SK-N-SH (cell line): ENCODE measurements around the gene CELF4. TPM values are rescaled to one million over a fixed set of nuclear protein-coding genes. Genes with fewer than 3 reads are reported as not detected.

ENCODE experiments used
- CTCF ChIA-PET: fragments of 300-600, 350-600 bp; formaldehyde crosslinking; extraction: SDS; loops from one replicate; lab custom pipeline; 2021; lab: Yijun Ruan, JAX
- POLR2A ChIA-PET: fragments of 350-600 bp; sonication (Branson Sonifier 250); formaldehyde crosslinking; extraction: SDS; loops from one replicate; lab custom pipeline; 2020; ENCODE audit warnings: antibody characterized with exemption, inconsistent platforms; lab: Yijun Ruan, JAX
- DNase-seq: peaks from one replicate; pipeline ENCODE4 v3.0.0; 2012
- H2AFZ ChIP-seq: fragments of 200-600 bp; sonication (generic); 2 replicates; pipeline ENCODE4 v1.8.1; 2016; ENCODE audit warnings: antibody characterized with exemption, mild to moderate bottlenecking, low read depth
- H3F3A ChIP-seq: fragments of 200-600 bp; sonication (generic); replicated peaks from 2 replicates; pipeline ENCODE3; 2016; ENCODE audit warnings: antibody characterized with exemption, mild to moderate bottlenecking; ENCODE audit not compliant: insufficient read depth
- H3K27ac ChIP-seq, 2 experiments: fragments of 200-500 bp in 1 of 2; fragments of 200-600 bp in 1 of 2; sonication (Bioruptor generic) in 1 of 2; sonication (generic), shearing (Covaris generic) in 1 of 2; 2 replicates each; pipeline versions ENCODE4 v1.5.1 to v1.6.1; 2014 to 2016; ENCODE audit warnings: low read depth in 2 of 2, inconsistent platforms in 1 of 2, low read length in 1 of 2, mild to moderate bottlenecking in 1 of 2, mixed read lengths in 1 of 2
- H3K27me3 ChIP-seq: fragments of 200-600 bp; sonication (generic), shearing (Covaris generic); 2 replicates; pipeline ENCODE4 v1.6.1; 2016; ENCODE audit warnings: mixed run types; ENCODE audit not compliant: insufficient read depth
- H3K36me3 ChIP-seq, 2 experiments: fragments of 200-500 bp in 1 of 2; fragments of 200-600 bp in 1 of 2; sonication (Bioruptor generic) in 1 of 2; sonication (generic) in 1 of 2; replicated peaks in 1 of 2; 2 replicates each; pipeline versions ENCODE3 to v1.5.1; 2014 to 2016; ENCODE audit warnings: low read length in 1 of 2, mild to moderate bottlenecking in 1 of 2; ENCODE audit not compliant: insufficient read depth in 2 of 2, control insufficient read depth in 1 of 2
- H3K4me1 ChIP-seq, 2 experiments: fragments of 200-500 bp in 1 of 2; fragments of 200-600 bp in 1 of 2; sonication (Bioruptor generic) in 1 of 2; sonication (generic), shearing (Covaris generic) in 1 of 2; 2 replicates each; pipeline versions ENCODE4 v1.5.1 to v1.6.1; 2014 to 2016; ENCODE audit warnings: low read depth in 1 of 2, low read length in 1 of 2, mixed run types in 1 of 2; ENCODE audit not compliant: insufficient read depth in 2 of 2, control insufficient read depth in 1 of 2
- H3K4me2 ChIP-seq: fragments of 200-600 bp; sonication (generic), shearing (Covaris generic); 2 replicates; pipeline ENCODE4 v1.6.1; 2017; ENCODE audit warnings: mixed run types
- H3K4me3 ChIP-seq, 2 experiments: fragments of 200-500 bp in 1 of 2; fragments of 200-600 bp in 1 of 2; sonication (Bioruptor generic) in 1 of 2; sonication (generic), shearing (Covaris generic) in 1 of 2; 2 replicates each; pipeline versions ENCODE4 v1.5.1 to v1.8.1; 2014 to 2016; ENCODE audit warnings: low read depth in 2 of 2, inconsistent platforms in 1 of 2, low read length in 1 of 2, mild to moderate bottlenecking in 1 of 2, mixed read lengths in 1 of 2, moderate library complexity in 1 of 2
- H3K79me2 ChIP-seq: fragments of 200-600 bp; sonication (generic); 2 replicates; pipeline ENCODE4 v1.8.1; 2017; ENCODE audit warnings: mild to moderate bottlenecking; ENCODE audit not compliant: insufficient read depth
- H3K9ac ChIP-seq: fragments of 200-600 bp; sonication (generic); 2 replicates; pipeline ENCODE4 v1.6.1; 2017; ENCODE audit warnings: mixed run types
- H3K9me2 ChIP-seq: fragments of 200-600 bp; sonication (generic); 2 replicates; pipeline ENCODE4 v1.6.1; 2017; ENCODE audit warnings: mixed run types
- H3K9me3 ChIP-seq: fragments of 200-600 bp; sonication (generic); 2 replicates; pipeline ENCODE4 v1.6.1; 2017; ENCODE audit warnings: mixed run types, mild to moderate bottlenecking, moderate library complexity
- H4K20me1 ChIP-seq: fragments of 200-600 bp; sonication (generic); 2 replicates; pipeline ENCODE4 v1.6.1; 2017; ENCODE audit warnings: mild to moderate bottlenecking, mixed run types; ENCODE audit not compliant: insufficient read depth
- CHD2 ChIP-seq: fragments of 150-350 bp; IDR thresholded peaks from 2 replicates; pipeline ENCODE4 v1.6.1; 2018; ENCODE audit warnings: low read length; ENCODE audit not compliant: partially characterized antibody
- ELF1 ChIP-seq: IDR thresholded peaks from 2 replicates; pipeline ENCODE4 v1.4.0; 2012
- EP300 ChIP-seq, 2 experiments: IDR thresholded peaks; 2 replicates each; pipeline versions ENCODE4 v1.4.0 to v1.6.1; 2012; ENCODE audit warnings: borderline replicate concordance in 1 of 2, low read depth in 1 of 2, low read length in 1 of 2
- FOXJ3 ChIP-seq: sonication (generic); formaldehyde crosslinking; IDR thresholded peaks from 2 replicates; pipeline ENCODE4 v1.5.1; 2020; ENCODE audit warnings: mild to moderate bottlenecking, missing genetic modification reagents
- GABPA ChIP-seq: IDR thresholded peaks from 2 replicates; pipeline ENCODE4 v1.4.0; 2012; ENCODE audit warnings: low read depth, mild to moderate bottlenecking
- GATA2 ChIP-seq: sonication (generic); formaldehyde crosslinking; IDR thresholded peaks from 2 replicates; pipeline ENCODE4 v1.5.0; 2020; ENCODE audit warnings: mild to moderate bottlenecking, missing genetic modification reagents
- JUND ChIP-seq: IDR thresholded peaks from 2 replicates; pipeline ENCODE4 v1.4.0; 2012
- MAX ChIP-seq: IDR thresholded peaks from 2 replicates; pipeline ENCODE4 v1.4.0; 2012; ENCODE audit warnings: low read depth
- MEF2A ChIP-seq: IDR thresholded peaks from 2 replicates; pipeline ENCODE4 v1.4.0; 2012; ENCODE audit warnings: low read depth, borderline replicate concordance
- MXI1 ChIP-seq: IDR thresholded peaks from 2 replicates; pipeline ENCODE4 v1.6.1; 2012; ENCODE audit warnings: mild to moderate bottlenecking, low read depth, low read length, improper control_type of control experiment
- NRF1 ChIP-seq: IDR thresholded peaks from 2 replicates; pipeline ENCODE4 v1.6.1; 2012; ENCODE audit warnings: low read depth, mild to moderate bottlenecking, low read length
- RCOR1 ChIP-seq: fragments of 150-350 bp; IDR thresholded peaks from 2 replicates; pipeline ENCODE4 v1.6.1; 2017; ENCODE audit warnings: antibody characterized with exemption, low read length
- REST ChIP-seq: IDR thresholded peaks from 2 replicates; pipeline ENCODE4 v1.6.1; 2012; ENCODE audit warnings: mild to moderate bottlenecking, low read depth, low read length, moderate library complexity
- SIN3A ChIP-seq: IDR thresholded peaks from 2 replicates; pipeline ENCODE4 v1.6.1; 2012; ENCODE audit warnings: low read depth, mild to moderate bottlenecking, low read length, moderate library complexity, borderline replicate concordance
- WGBS: methylation state at CpG from one replicate; pipeline ENCODE4 v1.1.6; 2017; ENCODE audit warnings: low lambda C conversion rate; 5-methylcytosine and 5-hydroxymethylcytosine counted together
- polyA plus RNA-seq, 3 experiments: library from polyadenylated mRNA; depleted of rRNA; stranded (reverse); fragments of >200 nt; gene quantifications; 2 replicates each; pipeline ENCODE4 v1.2.3, GENCODE V29; 2012
- TF ChIP-seq, protein P1 (sequence below): IDR thresholded peaks from 2 replicates; pipeline ENCODE4 v1.4.0; 2012; ENCODE audit warnings: low read depth, borderline replicate concordance

CELF4 gene
- polyA plus RNA-seq, 1 of the 3 experiments (the other 2 are of a cell fraction): 0.26 TPM

DNA sequence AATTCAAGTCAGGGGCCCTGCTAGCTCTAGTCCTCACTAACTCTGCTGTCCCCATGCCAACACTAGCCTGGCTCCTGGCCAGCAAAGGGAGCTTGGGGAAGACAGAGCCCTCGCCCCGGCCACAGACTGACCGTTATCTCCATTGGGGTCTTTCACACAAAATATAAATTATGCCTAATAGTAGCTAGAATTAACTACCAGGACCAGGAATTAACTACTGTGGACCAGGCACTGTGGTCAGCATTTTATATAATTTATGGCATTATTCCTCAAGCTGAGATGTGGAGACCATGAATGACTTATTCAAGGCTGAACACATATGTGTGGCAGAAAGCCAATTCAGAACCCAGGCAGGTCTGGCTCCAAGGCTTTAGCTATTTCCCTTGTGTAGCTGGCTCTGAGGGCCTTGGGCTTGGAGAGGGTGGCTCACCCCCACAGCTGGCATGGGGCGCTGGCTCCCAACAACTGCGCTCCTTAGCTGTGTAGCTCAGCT is 49.2 kb downstream of the CELF4 start:
- no peaks in the 10 kb centered on the region for H3K9me2 ChIP-seq
- no peaks in the 10 kb centered on the region for H3F3A ChIP-seq
- TF ChIP-seq MEF2A: no peak
- TF ChIP-seq GATA2 (CRISPR knock-in tag): peak; percentile 90
- peak; percentile 79 for TF ChIP-seq RCOR1
- peak; percentile 77 for TF ChIP-seq FOXJ3 (CRISPR knock-in tag)
- no peak for TF ChIP-seq REST
- no peak for TF ChIP-seq SIN3A
- TF ChIP-seq MXI1: 0 out of 2 replicates have a peak, but pooled peaks have one; percentile 53
- TF ChIP-seq NRF1: no peak
- TF ChIP-seq ELF1: no peak
- TF ChIP-seq CHD2: peak; percentile 51
- TF ChIP-seq EP300 (IDR thresholded peaks at IDR 0.05; ENCODE audit: borderline replicate concordance in 1 of 2, low read depth in 1 of 2, low read length in 1 of 2): peak in 1 of 2 experiments; percentile 88; a peak in 2 of 4 replicates
- TF ChIP-seq, protein P1, sequence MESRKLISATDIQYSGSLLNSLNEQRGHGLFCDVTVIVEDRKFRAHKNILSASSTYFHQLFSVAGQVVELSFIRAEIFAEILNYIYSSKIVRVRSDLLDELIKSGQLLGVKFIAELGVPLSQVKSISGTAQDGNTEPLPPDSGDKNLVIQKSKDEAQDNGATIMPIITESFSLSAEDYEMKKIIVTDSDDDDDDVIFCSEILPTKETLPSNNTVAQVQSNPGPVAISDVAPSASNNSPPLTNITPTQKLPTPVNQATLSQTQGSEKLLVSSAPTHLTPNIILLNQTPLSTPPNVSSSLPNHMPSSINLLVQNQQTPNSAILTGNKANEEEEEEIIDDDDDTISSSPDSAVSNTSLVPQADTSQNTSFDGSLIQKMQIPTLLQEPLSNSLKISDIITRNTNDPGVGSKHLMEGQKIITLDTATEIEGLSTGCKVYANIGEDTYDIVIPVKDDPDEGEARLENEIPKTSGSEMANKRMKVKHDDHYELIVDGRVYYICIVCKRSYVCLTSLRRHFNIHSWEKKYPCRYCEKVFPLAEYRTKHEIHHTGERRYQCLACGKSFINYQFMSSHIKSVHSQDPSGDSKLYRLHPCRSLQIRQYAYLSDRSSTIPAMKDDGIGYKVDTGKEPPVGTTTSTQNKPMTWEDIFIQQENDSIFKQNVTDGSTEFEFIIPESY: no peak
- TF ChIP-seq JUND: no peak
- TF ChIP-seq GABPA: no peak
- TF ChIP-seq MAX: no peak
- TF ChIP-seq, all 33 proteins: peak for 6
- no peak overlapping the region for H3K9ac ChIP-seq
- no peaks in the 10 kb centered on the region for H4K20me1 ChIP-seq
- no peak overlapping the region for H2AFZ ChIP-seq
- peaks cover 0 to 65% of the 10 kb centered on the region in 2 experiments; a peak in 2 of 4 replicates for H3K4me1 ChIP-seq
- ChIA-PET POLR2A (interaction anchor here (0.9 to 1.4 kb wide), 3 partner anchors 12 to 50 kb away, joined by 3 to 4 read pairs (median 3); no protein-coding TSS in a partner anchor), CTCF (interaction anchor here (1.4 to 5.2 kb wide), 4 partner anchors 18 to 72 kb away, joined by 3 to 32 read pairs (median 17); no protein-coding TSS in a partner anchor)
- DNase-seq: peak; percentile 77
- H3K4me3 ChIP-seq: no peak overlapping the region
- H3K36me3 ChIP-seq: no peaks in the 10 kb centered on the region
- H3K27me3 ChIP-seq: no peaks in the 10 kb centered on the region
- peak overlapping the region in 1 of 2 experiments; percentile 93; a peak in 2 of 4 replicates for H3K27ac ChIP-seq
- no peak overlapping the region for H3K4me2 ChIP-seq
- 0% methylated on average over 4 of the region's 5 CpGs for WGBS
- H3K9me3 ChIP-seq: no peaks in the 10 kb centered on the region
- H3K79me2 ChIP-seq: no peaks in the 10 kb centered on the region
